HG03066 (cell line): ENCODE data around the gene HARS1.
"Not testable (repeated sequence)": the region's sequence is repeated elsewhere in the genome, so short reads cannot be mapped to it uniquely, and the experiment has no call there.

Source experiments
- ATAC-seq: cut with Tn5 transposase; IDR thresholded peaks from one replicate; pipeline ENCODE4 v1.9.1; 2021; ENCODE audit warnings: low read depth; ENCODE audit not compliant: unreplicated experiment

HARS1 gene

DNA sequence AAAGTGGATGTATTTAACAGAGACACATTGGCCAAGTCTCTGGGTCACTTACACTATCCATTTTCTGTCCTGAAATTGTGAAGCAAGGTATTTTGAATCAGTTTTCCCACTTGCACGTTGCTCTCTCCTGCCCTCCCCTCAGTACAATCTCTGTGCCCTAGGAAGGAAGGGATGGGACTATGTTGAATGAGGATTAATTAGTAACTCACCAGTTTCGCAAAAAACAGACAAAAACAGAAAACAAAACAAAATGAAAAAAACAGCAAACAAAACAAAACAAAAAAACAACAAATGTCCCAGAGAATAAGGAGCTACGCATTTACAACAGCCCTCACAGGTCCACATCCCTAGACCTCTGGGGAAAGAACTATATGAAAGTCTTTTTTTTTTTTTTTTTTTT, 57.1 kb downstream of the HARS1 start:
- ATAC-seq = no peak

DNA sequence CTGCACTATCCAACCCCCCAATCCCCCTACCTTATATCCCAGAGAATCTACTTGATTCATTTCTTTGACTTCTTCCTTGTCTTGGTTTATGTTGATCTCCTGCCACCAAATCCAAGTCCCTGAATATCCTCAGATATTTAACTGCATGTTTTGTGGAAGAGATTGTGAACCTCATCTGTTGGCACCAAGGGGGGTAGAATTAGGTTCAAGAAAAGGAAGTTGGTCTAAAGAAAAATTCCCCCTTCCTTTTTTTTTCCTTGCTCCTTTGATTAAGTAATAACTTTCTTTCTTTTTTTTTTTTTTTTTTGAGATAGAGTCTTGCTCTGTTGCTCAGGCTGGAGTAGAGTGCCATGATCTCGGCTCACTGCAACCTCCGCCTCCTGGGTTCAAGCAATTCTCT, 57.7 kb downstream of the HARS1 start:
- ATAC-seq = no peak

- peak; percentile 6 for ATAC-seq
Measured at GRCh38 chr5:140633021-140633471, 58.1 kb downstream of the HARS1 start, which contains the start of gene CD14. Gene CD14 (minus strand): TSS chr5:140633175. CDS start chr5:140633071, 104 bp downstream.

- peak; percentile 60 for ATAC-seq
Measured at GRCh38 chr5:140632366-140633020, 58.7 kb downstream of the HARS1 start.

DNA sequence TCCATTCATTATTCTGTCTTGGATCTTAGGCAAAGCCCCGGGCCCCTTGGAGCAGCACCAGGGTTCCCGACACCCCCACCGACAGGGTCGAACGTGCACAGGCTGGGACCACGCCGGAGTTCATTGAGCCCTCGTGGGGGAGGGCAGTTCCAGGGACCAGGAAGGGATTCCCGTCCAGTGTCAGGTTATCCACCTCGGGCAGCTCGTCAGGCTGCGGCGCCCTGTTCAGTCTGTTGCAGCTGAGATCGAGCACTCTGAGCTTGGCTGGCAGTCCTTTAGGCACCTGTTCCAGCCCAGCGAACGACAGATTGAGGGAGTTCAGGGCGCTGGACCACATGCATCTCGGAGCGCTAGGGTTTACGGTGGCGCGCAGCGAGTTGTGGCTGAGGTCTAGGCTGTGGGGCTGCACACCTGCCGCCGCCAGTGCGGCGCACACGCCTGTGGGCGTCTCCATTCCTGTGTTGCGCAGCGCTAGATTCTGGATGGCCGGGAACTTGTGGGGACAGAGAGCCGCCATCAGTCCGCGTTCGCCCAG, 59.3 kb downstream of the HARS1 start:
- ATAC-seq = peak; percentile 40

DNA sequence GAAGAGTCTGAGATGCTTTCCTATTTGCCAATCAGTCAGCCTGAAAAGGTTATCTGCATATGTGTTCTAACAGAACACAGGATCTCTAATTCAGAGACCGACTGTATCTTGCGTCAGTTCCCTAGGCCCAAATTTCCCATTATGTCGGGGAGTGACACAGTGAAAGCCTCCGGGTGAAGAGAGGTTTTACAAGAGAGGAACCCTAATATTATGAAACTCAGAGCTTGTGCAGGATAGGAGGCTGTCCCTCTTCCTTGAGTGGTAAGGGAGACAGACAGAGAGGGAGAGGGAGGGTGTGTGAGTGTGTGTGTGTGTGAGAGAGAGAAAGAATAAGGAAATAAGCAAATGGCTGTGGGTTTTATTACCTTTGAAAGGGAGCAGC, 60.1 kb downstream of the HARS1 start:
- no peak for ATAC-seq

DNA sequence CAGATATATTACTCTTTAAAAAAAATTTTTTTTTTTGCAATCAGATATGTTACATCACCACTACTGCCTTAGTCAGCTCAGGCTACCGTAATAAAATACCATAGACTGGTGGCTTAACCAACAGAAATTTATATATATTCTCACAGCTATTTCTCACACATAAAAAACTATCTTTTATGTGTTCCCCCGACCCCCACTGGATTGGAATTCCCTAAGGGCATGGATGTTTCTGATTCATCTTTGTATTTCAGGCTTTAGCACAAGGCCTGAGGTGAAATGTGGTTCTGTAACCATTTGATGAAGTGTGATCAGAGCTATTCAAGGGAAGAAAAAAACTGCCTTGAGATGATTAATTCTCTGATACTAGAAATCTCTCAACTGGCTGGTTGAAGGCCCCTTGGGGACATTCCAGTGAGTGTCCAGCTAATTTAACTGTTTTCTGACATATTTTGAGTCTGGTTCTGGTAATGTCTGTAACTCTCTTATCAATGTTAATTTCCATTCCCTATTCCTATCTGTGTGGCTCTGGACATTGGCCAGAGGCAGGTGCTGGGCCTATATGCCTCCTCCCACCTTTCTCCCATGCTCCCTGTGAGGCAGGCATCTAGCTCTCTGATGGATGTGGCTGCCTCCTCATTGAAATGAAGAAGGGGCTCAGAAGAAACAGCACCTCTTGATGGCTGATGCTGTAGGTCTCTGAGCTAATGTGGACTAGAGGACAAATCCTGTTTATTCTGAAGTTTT, 60.7 kb downstream of the HARS1 start:
- no peak for ATAC-seq

DNA sequence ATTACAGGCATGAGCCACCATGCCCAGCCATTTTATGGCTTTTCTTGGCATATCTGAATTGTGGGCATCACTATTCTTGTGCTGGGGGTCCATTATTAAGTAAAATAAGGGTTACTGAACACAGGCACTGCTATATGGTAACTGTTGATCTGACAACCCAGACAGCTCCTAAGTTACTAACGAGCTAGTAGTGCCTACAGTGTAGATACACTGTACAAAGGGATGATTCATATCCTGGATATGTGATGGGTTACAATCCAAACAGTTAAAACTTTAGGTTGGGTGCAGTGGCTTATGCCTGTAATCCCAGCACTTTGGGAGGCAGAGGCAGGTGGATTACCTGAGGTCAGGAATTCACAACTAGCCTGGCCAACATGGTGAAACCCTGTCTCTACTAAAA, 62.5 kb downstream of the HARS1 start:
- ATAC-seq = no peak

DNA sequence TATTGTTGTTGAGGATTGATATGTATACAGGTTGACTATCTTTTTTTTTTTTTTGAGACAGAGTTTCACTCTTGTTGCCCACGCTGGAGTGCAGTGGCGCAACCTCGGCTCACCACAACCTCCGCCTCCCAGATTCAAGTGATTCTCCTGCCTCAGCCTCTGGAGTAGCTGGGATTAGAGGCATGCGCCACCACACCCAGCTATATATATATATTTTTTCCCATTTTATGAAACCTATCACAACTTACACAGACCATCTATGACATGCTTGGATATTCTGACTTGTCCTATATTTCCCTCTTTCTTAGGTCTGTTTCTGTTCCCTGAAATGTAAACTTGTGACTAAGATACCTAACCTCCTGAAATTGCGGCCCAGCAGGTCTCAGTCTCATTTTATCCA, 63.2 kb downstream of the HARS1 start:
- ATAC-seq = no peak

DNA sequence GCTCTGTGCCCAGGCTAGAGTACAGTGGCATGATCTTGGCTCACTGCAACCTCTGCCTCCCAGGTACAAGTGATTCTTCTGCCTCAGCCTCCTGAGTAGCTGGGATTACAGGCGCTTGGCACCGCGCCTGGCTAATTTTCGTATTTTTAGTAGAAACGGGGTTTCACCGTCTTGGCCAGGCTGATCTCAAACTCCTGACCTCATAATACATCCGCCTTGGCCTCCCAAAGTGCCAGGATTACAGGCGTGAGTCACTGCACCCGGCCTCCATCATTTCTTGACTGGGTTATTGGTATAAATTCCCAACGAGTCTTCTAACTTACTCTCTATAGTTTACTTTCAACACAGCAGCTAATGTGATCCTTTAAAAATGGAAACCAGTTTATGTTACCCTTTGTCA, 66.3 kb downstream of the HARS1 start:
- ATAC-seq = not testable (repeated sequence)
